GM12878 (cell line): Measurements from ENCODE around the gene CCDC159.
A peak's percentile ranks its signal among the peaks of the same experiment; 100 is the strongest.

Source experiments
- CREM ChIP-seq: IDR thresholded peaks from 2 replicates; pipeline ENCODE4 v1.6.1; 2014; ENCODE audit warnings: antibody characterized with exemption, low read depth
- EP300 ChIP-seq, 2 experiments: fragments of 150-350 bp in 1 of 2; IDR thresholded peaks; 2 replicates each; pipeline ENCODE4 v1.6.1; 2011 to 2012; ENCODE audit warnings: low read depth in 2 of 2, low read length in 2 of 2, borderline replicate concordance in 1 of 2, improper control_type of control experiment in 1 of 2, inconsistent platforms in 1 of 2; ENCODE audit not compliant: control insufficient read depth in 1 of 2
- EZH2 ChIP-seq: IDR thresholded peaks from 2 replicates; pipeline ENCODE4 v1.6.1; 2012; ENCODE audit warnings: low read depth, mild to moderate bottlenecking, control low read depth, inconsistent platforms, low read length, borderline replicate concordance; ENCODE audit not compliant: control insufficient read depth
- HDAC2 ChIP-seq: fragments of 200-600 bp; sonication (generic); IDR thresholded peaks from 2 replicates; pipeline ENCODE4 v1.6.1; 2017
- JUND ChIP-seq: IDR thresholded peaks from 2 replicates; pipeline ENCODE4 v1.6.1; 2012; ENCODE audit warnings: low read depth, mild to moderate bottlenecking, low read length, improper control_type of control experiment, moderate library complexity
- POLR2AphosphoS5 ChIP-seq: IDR thresholded peaks from 2 replicates; pipeline ENCODE4 v1.6.1; 2011; ENCODE audit warnings: mild to moderate bottlenecking, low read length, inconsistent platforms
- RUNX3 ChIP-seq: IDR thresholded peaks from 2 replicates; pipeline ENCODE4 v1.6.1; 2012; ENCODE audit warnings: low read length, inconsistent platforms
- YY1 ChIP-seq: IDR thresholded peaks from 2 replicates; pipeline ENCODE4 v1.6.1; 2011; ENCODE audit warnings: low read depth, mild to moderate bottlenecking, low read length
- TF ChIP-seq, protein P1 (sequence below), 3 experiments: IDR thresholded peaks in 2 of 3; conservative IDR thresholded peaks in 1 of 3; 2 replicates each; pipeline ENCODE4 v1.5.1; 2011; ENCODE audit warnings: low read depth in 3 of 3, low read length in 3 of 3, mild to moderate bottlenecking in 3 of 3, control low read depth in 2 of 3, moderate library complexity in 2 of 3, inconsistent platforms in 1 of 3, mixed read lengths in 1 of 3; ENCODE audit not compliant: control insufficient read depth in 2 of 3, insufficient read depth in 1 of 3; ENCODE audit errors: extremely low read depth in 1 of 3
- TF ChIP-seq, protein P2 (sequence below): IDR thresholded peaks from 2 replicates; pipeline ENCODE4 v1.6.1; 2012; ENCODE audit warnings: low read depth, low read length, improper control_type of control experiment

DNA sequence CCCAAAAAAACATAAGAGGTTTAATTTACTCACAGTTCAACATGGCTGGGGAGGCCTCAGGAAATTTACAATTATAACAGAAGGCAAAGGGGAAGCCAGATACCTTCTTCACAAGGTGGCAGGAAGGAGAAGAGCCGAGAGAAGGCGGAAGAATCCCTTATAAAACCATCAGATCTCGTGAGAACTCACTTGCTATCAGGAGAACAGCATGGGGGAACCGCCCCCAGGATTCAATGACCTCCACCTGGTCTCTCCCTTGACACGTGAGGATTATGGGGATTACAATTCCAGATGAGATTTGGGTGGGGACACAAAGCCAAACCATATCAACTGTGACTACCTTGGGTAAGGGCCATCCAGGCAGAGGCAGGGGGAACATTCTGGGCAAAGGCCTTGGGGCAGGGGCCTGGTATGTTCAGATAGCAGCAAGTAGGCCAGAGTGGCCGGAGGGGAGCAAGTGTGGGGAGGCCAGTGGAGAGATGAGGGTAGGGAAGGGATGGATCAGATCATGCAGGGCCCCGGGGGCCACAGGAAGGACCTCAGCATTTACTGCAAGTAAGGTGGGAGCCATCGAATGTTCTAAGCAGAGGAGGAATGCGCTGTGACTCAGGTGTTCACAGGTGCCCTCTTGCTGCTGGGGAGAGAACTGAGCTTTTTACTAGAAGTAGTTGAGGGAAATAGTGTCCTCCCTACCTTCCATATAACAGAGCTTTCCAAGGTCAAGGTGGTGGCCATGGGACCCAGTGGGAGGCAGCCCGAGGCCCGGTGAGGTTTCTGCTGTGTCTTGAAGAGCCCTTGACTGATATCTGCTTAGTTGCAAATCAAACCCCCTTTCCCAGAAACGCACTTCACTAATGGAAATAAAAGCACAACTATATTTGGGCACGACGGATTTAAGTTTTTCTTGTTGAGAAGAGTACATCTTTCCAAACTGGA lies 24.9 kb upstream of the CCDC159 start:
- no peak for TF ChIP-seq EZH2
- no peak for TF ChIP-seq POLR2AphosphoS5
- TF ChIP-seq RUNX3: no peak
- TF ChIP-seq EP300 (IDR thresholded peaks at IDR 0.05; ENCODE audit: borderline replicate concordance in 1 of 2, control insufficient read depth in 1 of 2, low read depth in 2 of 2, low read length in 2 of 2): no peak
- TF ChIP-seq, protein P1, sequence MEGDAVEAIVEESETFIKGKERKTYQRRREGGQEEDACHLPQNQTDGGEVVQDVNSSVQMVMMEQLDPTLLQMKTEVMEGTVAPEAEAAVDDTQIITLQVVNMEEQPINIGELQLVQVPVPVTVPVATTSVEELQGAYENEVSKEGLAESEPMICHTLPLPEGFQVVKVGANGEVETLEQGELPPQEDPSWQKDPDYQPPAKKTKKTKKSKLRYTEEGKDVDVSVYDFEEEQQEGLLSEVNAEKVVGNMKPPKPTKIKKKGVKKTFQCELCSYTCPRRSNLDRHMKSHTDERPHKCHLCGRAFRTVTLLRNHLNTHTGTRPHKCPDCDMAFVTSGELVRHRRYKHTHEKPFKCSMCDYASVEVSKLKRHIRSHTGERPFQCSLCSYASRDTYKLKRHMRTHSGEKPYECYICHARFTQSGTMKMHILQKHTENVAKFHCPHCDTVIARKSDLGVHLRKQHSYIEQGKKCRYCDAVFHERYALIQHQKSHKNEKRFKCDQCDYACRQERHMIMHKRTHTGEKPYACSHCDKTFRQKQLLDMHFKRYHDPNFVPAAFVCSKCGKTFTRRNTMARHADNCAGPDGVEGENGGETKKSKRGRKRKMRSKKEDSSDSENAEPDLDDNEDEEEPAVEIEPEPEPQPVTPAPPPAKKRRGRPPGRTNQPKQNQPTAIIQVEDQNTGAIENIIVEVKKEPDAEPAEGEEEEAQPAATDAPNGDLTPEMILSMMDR (IDR thresholded peaks at IDR 0.05 in 2 of 3, conservative IDR thresholded peaks at IDR 0.05 in 1 of 3; ENCODE audit: control insufficient read depth in 2 of 3, extremely low read depth in 1 of 3, insufficient read depth in 1 of 3, low read depth in 3 of 3, low read length in 3 of 3): peak in 2 of 3 experiments; percentile 16 to 23; a peak in 1 of 6 replicates
- no peak for TF ChIP-seq JUND
- no peak for TF ChIP-seq HDAC2
- no peak for TF ChIP-seq CREM
- TF ChIP-seq, protein P2, sequence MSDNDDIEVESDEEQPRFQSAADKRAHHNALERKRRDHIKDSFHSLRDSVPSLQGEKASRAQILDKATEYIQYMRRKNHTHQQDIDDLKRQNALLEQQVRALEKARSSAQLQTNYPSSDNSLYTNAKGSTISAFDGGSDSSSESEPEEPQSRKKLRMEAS: no peak
- no peak for TF ChIP-seq YY1
